PC-3 (cell line): ENCODE data around the gene HTT-AS.

Experiments
- CTCF ChIP-seq: fragments of 300-600 bp; sonication (generic); conservative IDR thresholded peaks from 2 replicates; pipeline ENCODE4 v1.5.1; 2017; ENCODE audit warnings: antibody characterized with exemption, low read depth, mild to moderate bottlenecking, low read length
- EZH2 ChIP-seq: fragments of 300-600 bp; sonication (generic); IDR thresholded peaks from one replicate; pipeline ENCODE4 v1.6.1; 2017; ENCODE audit warnings: antibody characterized with exemption, mild to moderate bottlenecking, low read length; ENCODE audit not compliant: unreplicated experiment
- EZH2phosphoT487 ChIP-seq: fragments of 300-600 bp; sonication (generic); IDR thresholded peaks from 2 replicates; pipeline ENCODE4 v1.6.1; 2018; ENCODE audit warnings: mild to moderate bottlenecking, antibody characterized with exemption, low read length, borderline replicate concordance

- no peak for TF ChIP-seq CTCF
- TF ChIP-seq EZH2, result no peak
- TF ChIP-seq EZH2phosphoT487, result no peak
Observed at GRCh38 chr4:3016961-3017360, 57.4 kb downstream of the HTT-AS start.
